HuH-7.5 (cell line): Measurements from ENCODE around the gene IFT57.

Experiments
- DNase-seq: peaks from one replicate; pipeline ENCODE4 v3.0.0; 2011; ENCODE audit warnings: low spot score

Gene IFT57

GRCh38 chr3:108219336-108219735 lies 2.9 kb downstream of the IFT57 start:
- DNase-seq, result no peak

DNA sequence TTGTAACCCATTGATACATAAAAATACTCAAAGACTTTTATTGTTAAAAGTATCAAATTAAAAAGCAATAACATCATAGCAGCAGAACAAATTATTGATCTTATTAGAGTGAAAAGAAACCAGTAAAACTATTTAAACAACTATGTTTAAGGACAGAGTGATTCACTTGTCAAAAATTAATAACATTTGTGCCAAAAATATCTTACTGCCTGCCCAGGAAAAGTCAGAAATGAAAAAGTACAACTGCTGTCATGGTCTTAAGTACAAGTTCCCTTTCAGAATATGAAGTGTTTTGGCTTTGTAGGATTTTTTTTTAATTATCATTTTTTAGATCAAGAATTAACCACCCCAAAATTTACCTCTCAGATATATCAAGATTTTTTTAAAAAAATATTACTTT lies 3.4 kb downstream of the IFT57 start:
- DNase-seq, result no peak

GRCh38 chr3:108215871-108216270 lies 6.4 kb downstream of the IFT57 start:
- DNase-seq, result no peak

DNA sequence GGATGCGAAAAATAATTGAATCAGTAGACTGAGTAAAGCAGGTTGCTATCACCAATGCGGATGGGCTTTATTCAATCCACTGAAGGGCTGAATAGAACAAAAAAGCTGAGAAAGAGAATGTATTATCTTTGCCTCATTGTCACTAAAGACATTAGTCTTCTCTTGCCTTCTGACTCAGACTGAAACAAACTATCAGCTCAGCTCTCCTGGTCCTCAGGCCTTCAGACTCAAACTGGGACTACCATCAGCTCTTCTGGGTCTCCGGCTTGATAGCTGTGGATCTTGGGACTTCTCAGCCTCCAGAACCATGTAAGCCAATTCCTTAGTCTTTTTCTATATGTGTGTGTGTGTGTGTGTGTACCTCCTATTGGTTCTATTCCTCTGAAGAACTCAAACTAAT lies 12.6 kb downstream of the IFT57 start:
- DNase-seq, result no peak

GRCh38 chr3:108208831-108209230 lies 13.4 kb downstream of the IFT57 start:
- DNase-seq, result no peak

DNA sequence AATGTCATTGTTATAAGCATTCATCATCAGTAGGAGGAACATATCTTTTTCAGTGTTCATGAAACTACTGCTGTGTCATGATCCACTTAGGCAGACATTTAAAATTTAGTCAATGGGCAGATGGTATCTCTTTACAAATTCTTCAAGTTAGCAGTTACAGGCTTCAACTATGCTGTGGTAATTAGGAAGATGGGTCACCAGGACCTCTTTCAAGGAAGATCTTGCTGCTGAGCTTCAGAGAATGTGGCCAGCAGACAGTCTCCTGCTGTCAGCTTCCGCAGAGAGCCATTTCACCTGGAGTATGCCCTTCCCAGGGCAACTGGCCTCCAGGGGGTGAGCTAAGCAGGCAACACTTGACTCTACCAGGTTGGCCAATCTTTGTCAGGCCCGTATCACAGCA lies 19.4 kb downstream of the IFT57 start:
- DNase-seq, result no peak

- no peak for DNase-seq
These were observed 20.1 kb downstream of the IFT57 start for GRCh38 chr3:108202080-108202479.

DNA sequence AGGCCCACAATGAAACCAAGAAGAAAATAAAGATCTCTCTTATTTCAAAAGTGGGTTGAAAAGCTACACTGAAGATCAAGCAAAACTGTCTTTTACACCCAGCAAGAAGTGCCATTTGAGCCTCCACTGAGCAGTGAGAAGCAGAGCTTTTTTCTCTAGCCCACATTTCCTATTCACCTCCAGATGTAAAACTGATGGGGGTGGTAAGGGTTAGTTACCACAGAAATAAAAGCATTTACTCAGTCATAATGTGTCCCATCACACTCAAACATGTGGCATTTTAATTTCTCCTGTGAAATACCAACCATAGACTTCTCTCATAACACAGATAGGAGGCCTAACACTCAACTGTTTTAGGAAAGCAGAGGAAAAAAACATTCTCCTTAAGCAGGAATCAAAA lies 21.0 kb downstream of the IFT57 start:
- DNase-seq, result no peak

GRCh38 chr3:108200578-108200977 lies 21.6 kb downstream of the IFT57 start:
- no peak for DNase-seq

DNA sequence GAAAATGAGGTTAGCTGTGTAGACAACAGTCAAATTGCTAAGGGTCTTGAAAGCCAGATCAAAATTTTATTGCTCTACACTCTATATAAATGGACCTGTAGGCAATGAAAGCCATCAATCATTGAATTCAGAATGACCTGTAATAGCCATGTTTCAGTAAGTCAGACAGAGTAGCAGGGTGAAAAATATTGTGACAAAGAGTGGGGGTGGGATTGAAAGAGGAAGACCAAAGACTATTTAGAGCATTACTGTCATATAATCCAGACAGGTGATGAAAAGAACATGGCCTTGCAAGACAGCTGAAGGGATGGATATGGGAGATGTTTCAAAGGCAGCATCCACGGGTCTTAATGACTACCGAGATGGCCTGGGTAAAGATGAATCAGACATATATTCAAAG lies 22.2 kb downstream of the IFT57 start:
- DNase-seq, result no peak

DNA sequence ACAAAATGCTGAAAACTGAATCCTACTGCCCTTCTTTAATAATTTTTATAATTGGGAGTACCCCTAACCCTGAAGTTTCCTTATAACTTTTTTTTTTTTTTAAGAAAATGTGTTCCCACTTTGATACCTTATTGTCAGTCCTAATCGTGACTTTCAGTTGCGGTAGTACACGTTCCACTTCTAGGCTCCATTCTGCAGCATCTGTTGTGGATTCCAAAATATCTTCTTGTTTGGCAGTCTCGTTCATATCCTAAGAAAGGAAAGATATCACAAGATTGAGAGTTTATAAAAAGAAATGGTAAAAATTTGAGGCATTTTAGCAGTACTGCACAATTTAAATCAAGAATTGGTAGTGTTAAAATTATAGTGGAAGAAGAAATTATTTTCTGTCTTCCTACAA lies 30.8 kb downstream of the IFT57 start:
- no peak for DNase-seq

GRCh38 chr3:108190346-108190745 lies 31.9 kb downstream of the IFT57 start:
- no peak for DNase-seq

DNA sequence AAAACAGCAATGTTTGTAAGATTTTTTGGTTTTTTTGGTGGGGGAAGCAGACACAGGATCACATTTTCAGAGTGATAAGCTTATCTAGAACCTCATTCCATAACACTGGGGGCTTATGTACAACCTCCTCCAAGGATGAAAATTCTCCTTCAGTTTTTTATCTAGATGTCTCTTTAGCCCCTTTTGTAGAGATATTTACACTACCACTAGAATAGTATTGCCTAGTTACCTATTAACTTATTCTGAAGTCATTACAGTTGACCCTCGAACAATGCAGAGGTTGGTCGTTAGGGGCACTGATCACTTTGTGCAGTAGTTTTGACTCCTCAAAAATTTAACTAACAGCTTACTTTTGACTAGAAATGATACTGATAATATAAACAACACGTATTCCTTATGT lies 32.8 kb downstream of the IFT57 start:
- peak; percentile 6 for DNase-seq

DNA sequence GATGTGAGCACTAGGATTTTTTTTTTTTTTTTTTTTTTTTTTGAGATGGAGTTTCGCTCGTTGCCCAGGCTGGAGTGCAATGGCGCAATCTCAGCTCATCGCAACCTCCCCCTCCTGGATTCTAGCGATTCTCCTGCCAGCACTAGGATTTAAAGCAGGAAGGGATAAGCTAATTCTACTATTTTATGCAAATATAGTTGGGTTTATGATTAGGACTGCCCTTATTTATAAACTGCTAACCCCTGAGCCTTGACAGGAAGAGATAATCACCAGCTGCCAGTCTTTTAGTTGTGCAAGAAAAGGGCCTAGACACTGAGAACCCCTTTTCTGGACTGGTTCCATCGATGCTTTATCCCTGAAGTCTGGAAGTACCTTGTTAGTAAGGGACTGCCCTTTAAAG lies 36.7 kb downstream of the IFT57 start:
- no peak for DNase-seq

DNA sequence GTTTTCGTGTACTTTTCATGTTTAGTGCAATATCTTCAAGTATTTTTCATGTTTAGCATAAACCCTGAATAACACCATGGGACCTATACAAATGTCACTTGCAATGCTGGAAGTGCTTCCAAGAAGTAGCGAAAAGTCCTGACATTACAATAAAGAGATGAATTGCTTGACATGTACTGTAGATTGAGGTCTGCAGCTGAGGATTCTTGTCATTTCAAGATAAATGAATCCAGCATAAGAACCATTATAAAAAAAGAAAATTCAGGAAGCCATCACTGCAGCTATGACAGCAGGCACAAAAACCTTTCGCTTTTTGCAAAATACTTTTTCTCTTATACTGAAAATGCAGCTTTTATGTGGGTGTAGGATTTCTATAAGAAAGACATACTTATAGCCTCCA lies 37.4 kb downstream of the IFT57 start:
- no peak for DNase-seq

- no peak for DNase-seq
These were observed 38.3 kb downstream of the IFT57 start for GRCh38 chr3:108183971-108184370.

DNA sequence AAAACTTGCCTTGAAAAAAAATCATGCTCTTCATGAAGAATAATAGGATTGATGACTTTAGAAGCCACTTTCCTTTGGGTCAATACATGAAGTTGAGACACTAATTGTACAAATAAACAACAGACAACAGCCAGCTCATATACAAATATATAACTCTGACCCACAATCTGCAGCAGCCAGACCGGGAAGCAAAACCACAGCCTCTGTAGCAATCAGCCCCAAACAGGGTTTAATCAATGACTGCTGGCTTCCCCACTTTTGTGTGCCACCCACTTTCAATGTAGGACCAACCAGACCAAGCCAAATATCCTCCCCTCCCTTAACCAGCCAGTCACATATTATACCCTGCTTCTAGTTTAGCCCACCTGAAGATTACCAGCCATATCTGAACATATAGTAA lies 39.0 kb downstream of the IFT57 start:
- no peak for DNase-seq

- no peak for DNase-seq
These were observed 39.9 kb downstream of the IFT57 start for GRCh38 chr3:108182339-108182738.

GRCh38 chr3:108181172-108181571 lies 41.1 kb downstream of the IFT57 start:
- DNase-seq, result no peak

GRCh38 chr3:108180194-108180593 lies 42.0 kb downstream of the IFT57 start:
- DNase-seq, result no peak

DNA sequence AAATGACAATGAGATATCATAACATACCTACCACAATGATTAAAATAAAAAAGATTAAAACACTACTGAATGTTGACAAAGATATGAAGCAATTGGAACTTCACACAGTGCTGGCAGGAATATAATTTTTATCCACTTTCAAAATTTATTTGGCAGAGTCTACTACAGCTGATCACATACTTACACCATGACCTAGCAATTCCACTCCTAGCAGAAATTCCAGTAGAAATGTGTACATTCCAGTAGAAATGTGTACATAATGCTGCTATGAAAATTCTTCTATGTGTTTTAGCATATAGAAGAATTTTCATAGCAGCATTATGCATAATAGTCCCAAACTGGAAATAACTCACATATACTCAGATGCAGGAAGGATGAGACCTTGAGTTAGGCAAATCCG lies 43.5 kb downstream of the IFT57 start:
- no peak for DNase-seq

GRCh38 chr3:108177536-108177935 lies 44.7 kb downstream of the IFT57 start:
- no peak for DNase-seq

DNA sequence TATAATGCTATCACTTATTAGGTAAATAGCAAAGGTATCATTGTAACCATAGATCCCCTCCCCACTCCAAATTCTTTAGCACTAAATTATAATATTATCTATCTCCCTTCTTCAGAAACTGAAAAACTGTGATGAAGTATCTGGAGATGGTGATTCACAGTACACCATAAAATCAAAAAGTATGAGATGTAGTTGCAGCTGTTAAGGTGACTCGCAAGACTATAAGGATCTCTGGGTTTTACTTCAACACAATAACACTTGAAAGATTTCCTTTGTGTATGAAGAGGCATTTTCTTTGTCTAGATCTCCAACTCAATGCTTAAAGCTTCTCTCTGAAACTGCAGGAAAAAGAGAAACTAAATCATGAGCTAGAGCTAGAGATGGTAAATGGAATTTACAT lies 46.9 kb downstream of the IFT57 start:
- no peak for DNase-seq

DNA sequence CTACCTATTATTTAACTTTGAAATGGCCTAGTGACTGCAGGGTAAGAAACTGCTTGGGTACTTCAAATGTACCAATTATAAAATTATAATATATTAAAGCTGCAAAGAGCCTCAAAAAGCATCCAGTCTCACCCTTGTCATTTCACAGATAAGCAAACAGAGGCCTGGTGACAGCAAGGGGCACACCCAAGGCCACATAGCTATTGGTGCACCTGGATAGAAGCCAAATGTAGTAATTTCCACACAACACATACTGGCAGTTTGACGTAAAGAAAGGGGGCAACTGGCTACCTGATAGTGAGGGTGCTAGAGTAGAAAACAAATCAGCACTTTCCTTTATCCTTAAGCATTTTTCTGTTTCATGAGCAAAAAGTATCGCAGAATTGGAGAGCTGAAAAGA lies 51.1 kb downstream of the IFT57 start:
- DNase-seq, result no peak

GRCh38 chr3:108164391-108164790 lies 57.8 kb downstream of the IFT57 start:
- no peak for DNase-seq
